HepG2 (cell line): ENCODE results near the gene ARMC2. TPM values are rescaled to one million over a fixed set of nuclear protein-coding genes. Genes with fewer than 3 reads are reported as not detected.

Source experiments
- ARNT2 ChIP-seq: sonication (generic); formaldehyde crosslinking; IDR thresholded peaks from 2 replicates; pipeline ENCODE4 v1.8.0; 2022; ENCODE audit warnings: mild to moderate bottlenecking, low read depth, missing genetic modification reagents, moderate library complexity
- CCAR2 ChIP-seq: fragments of 200-400 bp; formaldehyde crosslinking; optimal IDR thresholded peaks from 2 replicates; pipeline ENCODE3; 2018; ENCODE audit warnings: low read depth, mild to moderate bottlenecking, low read length, moderate library complexity
- CENPT ChIP-seq: sonication (generic); formaldehyde crosslinking; IDR thresholded peaks from 2 replicates; pipeline ENCODE4 v1.8.0; 2022; ENCODE audit warnings: low read depth, mild to moderate bottlenecking, moderate library complexity, missing genetic modification reagents
- DNMT3B ChIP-seq: conservative IDR thresholded peaks from 2 replicates; pipeline ENCODE4 v1.6.1; 2016; ENCODE audit warnings: missing biosample characterization, control low read depth
- ETS1 ChIP-seq: sonication (generic); formaldehyde crosslinking; IDR thresholded peaks from 2 replicates; pipeline ENCODE4 v1.4.0; 2020; ENCODE audit warnings: missing genetic modification reagents
- MED1 ChIP-seq: sonication (generic); formaldehyde crosslinking; IDR thresholded peaks from 2 replicates; pipeline ENCODE4 v1.4.0; 2020; ENCODE audit warnings: missing genetic modification reagents
- RELA ChIP-seq: sonication (generic); formaldehyde crosslinking; IDR thresholded peaks from 2 replicates; pipeline ENCODE4 v1.4.0; 2020; ENCODE audit warnings: missing genetic modification reagents
- SKIL ChIP-seq: sonication (generic); formaldehyde crosslinking; IDR thresholded peaks from 2 replicates; pipeline ENCODE4 v1.8.0; 2022; ENCODE audit warnings: missing genetic modification reagents, mild to moderate bottlenecking, moderate library complexity, borderline replicate concordance
- SP4 ChIP-seq: sonication (generic); formaldehyde crosslinking; IDR thresholded peaks from 2 replicates; pipeline ENCODE4 v1.8.1; 2023; ENCODE audit warnings: mild to moderate bottlenecking, missing genetic modification reagents
- ZFP36L2 ChIP-seq: sonication (generic); formaldehyde crosslinking; IDR thresholded peaks from 2 replicates; pipeline ENCODE4 v1.4.0; 2020; ENCODE audit warnings: missing genetic modification reagents
- ZNF20 ChIP-seq: sonication (generic); formaldehyde crosslinking; IDR thresholded peaks from 2 replicates; pipeline ENCODE4 v1.4.0; 2020; ENCODE audit warnings: mild to moderate bottlenecking, moderate library complexity, missing genetic modification reagents
- ZNF225 ChIP-seq: sonication (generic); formaldehyde crosslinking; IDR thresholded peaks from 2 replicates; pipeline ENCODE4 v1.4.0; 2020; ENCODE audit warnings: mild to moderate bottlenecking, missing genetic modification reagents
- ZNF230 ChIP-seq: sonication (generic); formaldehyde crosslinking; IDR thresholded peaks from 2 replicates; pipeline ENCODE4 v1.4.0; 2020; ENCODE audit warnings: mild to moderate bottlenecking, missing genetic modification reagents
- ZNF331 ChIP-seq: sonication (generic); formaldehyde crosslinking; IDR thresholded peaks from 2 replicates; pipeline ENCODE4 v1.4.0; 2020; ENCODE audit warnings: missing genetic modification reagents
- ZNF382 ChIP-seq: sonication (generic); formaldehyde crosslinking; IDR thresholded peaks from 2 replicates; pipeline ENCODE4 v1.5.0; 2020; ENCODE audit warnings: missing genetic modification reagents, mild to moderate bottlenecking, borderline replicate concordance
- ZNF547 ChIP-seq: sonication (generic); formaldehyde crosslinking; IDR thresholded peaks from 2 replicates; pipeline ENCODE4 v1.5.1; 2020; ENCODE audit warnings: mild to moderate bottlenecking, missing genetic modification reagents
- ZSCAN12 ChIP-seq: sonication (generic); formaldehyde crosslinking; IDR thresholded peaks from 2 replicates; pipeline ENCODE4 v1.9.0; 2021; ENCODE audit warnings: mild to moderate bottlenecking, missing genetic modification reagents
- polyA plus RNA-seq, 8 experiments: library from polyadenylated mRNA; depleted of rRNA in 3 of 8; stranded (reverse) in 7 of 8; unstranded in 1 of 8; fragments of >200 nt; fragmentation: Illumina TruSeq in 4 of 8; extraction: Trizol in 4 of 8; gene quantifications; 2 replicates each; pipeline versions ENCODE4 v1.2.1 to v1.2.3, GENCODE V29; 2011 to 2016; ENCODE audit warnings: low read depth in 4 of 8, missing spikeins in 1 of 8, mixed read lengths in 1 of 8; ENCODE audit not compliant: insufficient read depth in 1 of 8
- total RNA-seq, 5 experiments: library from RNA; depleted of rRNA; stranded (reverse); fragments of >200 nt; fragmentation: Illumina TruSeq; extraction: Trizol; gene quantifications; 2 replicates each; pipeline ENCODE4 v1.2.3, GENCODE V29; 2016; ENCODE audit warnings: low read depth in 1 of 5
- TF ChIP-seq, protein P1 (sequence below): IDR thresholded peaks from 2 replicates; pipeline ENCODE4 v1.6.1; 2016; ENCODE audit warnings: missing compliant biosample characterization, missing genetic modification reagents, borderline replicate concordance
- TF ChIP-seq, protein P2 (sequence below): sonication (generic); formaldehyde crosslinking; IDR thresholded peaks from 2 replicates; pipeline ENCODE4 v1.8.1; 2023; ENCODE audit warnings: missing genetic modification reagents, mild to moderate bottlenecking, borderline replicate concordance
- TF ChIP-seq, protein P3 (sequence below): sonication (generic); formaldehyde crosslinking; IDR thresholded peaks from 2 replicates; pipeline ENCODE4 v1.8.0; 2022; ENCODE audit warnings: missing genetic modification reagents, mild to moderate bottlenecking, borderline replicate concordance
- TF ChIP-seq, protein P4 (sequence below): sonication (generic); formaldehyde crosslinking; IDR thresholded peaks from 2 replicates; pipeline ENCODE4 v1.4.0; 2020; ENCODE audit warnings: mild to moderate bottlenecking, missing genetic modification reagents

Gene ARMC2
- total and polyA plus RNA-seq, 2 of the 13 experiments (the other 11 are each of a cell fraction or from before 2014, with no cell fraction given) = 1.4 to 3.2 TPM

GRCh38 chr6:109009236-109009961 lies 161.2 kb downstream of the ARMC2 start (continued):
- TF ChIP-seq, protein P1, sequence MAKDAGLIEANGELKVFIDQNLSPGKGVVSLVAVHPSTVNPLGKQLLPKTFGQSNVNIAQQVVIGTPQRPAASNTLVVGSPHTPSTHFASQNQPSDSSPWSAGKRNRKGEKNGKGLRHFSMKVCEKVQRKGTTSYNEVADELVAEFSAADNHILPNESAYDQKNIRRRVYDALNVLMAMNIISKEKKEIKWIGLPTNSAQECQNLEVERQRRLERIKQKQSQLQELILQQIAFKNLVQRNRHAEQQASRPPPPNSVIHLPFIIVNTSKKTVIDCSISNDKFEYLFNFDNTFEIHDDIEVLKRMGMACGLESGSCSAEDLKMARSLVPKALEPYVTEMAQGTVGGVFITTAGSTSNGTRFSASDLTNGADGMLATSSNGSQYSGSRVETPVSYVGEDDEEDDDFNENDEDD (CRISPR knock-in tag) = peak; percentile 51; the same call in 1 of the 2 replicates
- TF ChIP-seq ZSCAN12 (CRISPR knock-in tag) = no peak
- TF ChIP-seq ZNF225 (CRISPR knock-in tag) = no peak; the same call in none of the 2 replicates
- TF ChIP-seq MED1 = peak; percentile 32; the same call in 1 of the 2 replicates
- no peak for TF ChIP-seq ZNF382
- no peak for TF ChIP-seq DNMT3B
- TF ChIP-seq, protein P2, sequence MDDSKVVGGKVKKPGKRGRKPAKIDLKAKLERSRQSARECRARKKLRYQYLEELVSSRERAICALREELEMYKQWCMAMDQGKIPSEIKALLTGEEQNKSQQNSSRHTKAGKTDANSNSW (CRISPR knock-in tag) = peak; percentile 45; the same call in 1 of the 2 replicates
- no peak for TF ChIP-seq RELA (CRISPR knock-in tag)
- TF ChIP-seq, protein P3, sequence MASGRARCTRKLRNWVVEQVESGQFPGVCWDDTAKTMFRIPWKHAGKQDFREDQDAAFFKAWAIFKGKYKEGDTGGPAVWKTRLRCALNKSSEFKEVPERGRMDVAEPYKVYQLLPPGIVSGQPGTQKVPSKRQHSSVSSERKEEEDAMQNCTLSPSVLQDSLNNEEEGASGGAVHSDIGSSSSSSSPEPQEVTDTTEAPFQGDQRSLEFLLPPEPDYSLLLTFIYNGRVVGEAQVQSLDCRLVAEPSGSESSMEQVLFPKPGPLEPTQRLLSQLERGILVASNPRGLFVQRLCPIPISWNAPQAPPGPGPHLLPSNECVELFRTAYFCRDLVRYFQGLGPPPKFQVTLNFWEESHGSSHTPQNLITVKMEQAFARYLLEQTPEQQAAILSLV (CRISPR knock-in tag) = 0 out of 2 replicates have a peak, but pooled peaks have one; percentile 61
- peak; percentile 89; the same call in 1 of the 2 replicates for TF ChIP-seq CENPT (CRISPR knock-in tag)
- peak; percentile 72; the same call in 1 of the 2 replicates for TF ChIP-seq ZNF230 (CRISPR knock-in tag)
- TF ChIP-seq CCAR2 = no peak
- TF ChIP-seq SP4 (CRISPR knock-in tag) = peak; percentile 99
- 0 out of 2 replicates have a peak, but pooled peaks have one; percentile 45 for TF ChIP-seq ZNF331 (CRISPR knock-in tag)
- no peak; the same call in 1 of the 2 replicates for TF ChIP-seq ETS1 (CRISPR knock-in tag)
- peak; percentile 89 for TF ChIP-seq ARNT2 (CRISPR knock-in tag)
- TF ChIP-seq SKIL (CRISPR knock-in tag) = no peak
- TF ChIP-seq ZNF20 = no peak
- TF ChIP-seq, protein P4, sequence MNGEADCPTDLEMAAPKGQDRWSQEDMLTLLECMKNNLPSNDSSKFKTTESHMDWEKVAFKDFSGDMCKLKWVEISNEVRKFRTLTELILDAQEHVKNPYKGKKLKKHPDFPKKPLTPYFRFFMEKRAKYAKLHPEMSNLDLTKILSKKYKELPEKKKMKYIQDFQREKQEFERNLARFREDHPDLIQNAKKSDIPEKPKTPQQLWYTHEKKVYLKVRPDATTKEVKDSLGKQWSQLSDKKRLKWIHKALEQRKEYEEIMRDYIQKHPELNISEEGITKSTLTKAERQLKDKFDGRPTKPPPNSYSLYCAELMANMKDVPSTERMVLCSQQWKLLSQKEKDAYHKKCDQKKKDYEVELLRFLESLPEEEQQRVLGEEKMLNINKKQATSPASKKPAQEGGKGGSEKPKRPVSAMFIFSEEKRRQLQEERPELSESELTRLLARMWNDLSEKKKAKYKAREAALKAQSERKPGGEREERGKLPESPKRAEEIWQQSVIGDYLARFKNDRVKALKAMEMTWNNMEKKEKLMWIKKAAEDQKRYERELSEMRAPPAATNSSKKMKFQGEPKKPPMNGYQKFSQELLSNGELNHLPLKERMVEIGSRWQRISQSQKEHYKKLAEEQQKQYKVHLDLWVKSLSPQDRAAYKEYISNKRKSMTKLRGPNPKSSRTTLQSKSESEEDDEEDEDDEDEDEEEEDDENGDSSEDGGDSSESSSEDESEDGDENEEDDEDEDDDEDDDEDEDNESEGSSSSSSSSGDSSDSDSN (CRISPR knock-in tag) = peak; percentile 96
- no peak for TF ChIP-seq ZFP36L2 (CRISPR knock-in tag)
- peak; percentile 82 for TF ChIP-seq ZNF547 (CRISPR knock-in tag)
